Measurements from ENCODE around the gene KRTCAP2.
"Not testable (repeated sequence)": the region's sequence is repeated elsewhere in the genome, so short reads cannot be mapped to it uniquely, and the experiment has no call there.

Gene KRTCAP2

DNA sequence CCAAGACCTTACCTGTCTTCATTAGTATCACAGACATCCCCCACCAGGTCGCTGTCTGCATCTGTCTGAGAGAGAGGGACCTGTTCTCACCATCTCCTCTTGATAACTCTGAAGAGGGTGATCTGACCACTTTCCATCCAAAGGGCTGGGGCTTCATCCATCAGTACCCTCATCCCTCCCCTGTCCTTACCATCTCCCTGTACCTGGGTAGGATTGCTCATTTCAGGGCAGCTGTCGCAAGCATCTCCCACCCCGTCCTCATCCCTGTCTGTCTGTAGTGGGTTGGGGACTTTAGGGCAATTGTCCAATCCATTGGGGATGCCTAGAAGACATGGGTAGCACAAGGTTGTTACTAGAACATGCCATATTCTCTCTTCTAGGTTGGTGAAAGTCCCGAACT is 26.7 kb upstream of the KRTCAP2 start:
- DNase-seq (ENCODE audit: low read depth) = no peak

DNA sequence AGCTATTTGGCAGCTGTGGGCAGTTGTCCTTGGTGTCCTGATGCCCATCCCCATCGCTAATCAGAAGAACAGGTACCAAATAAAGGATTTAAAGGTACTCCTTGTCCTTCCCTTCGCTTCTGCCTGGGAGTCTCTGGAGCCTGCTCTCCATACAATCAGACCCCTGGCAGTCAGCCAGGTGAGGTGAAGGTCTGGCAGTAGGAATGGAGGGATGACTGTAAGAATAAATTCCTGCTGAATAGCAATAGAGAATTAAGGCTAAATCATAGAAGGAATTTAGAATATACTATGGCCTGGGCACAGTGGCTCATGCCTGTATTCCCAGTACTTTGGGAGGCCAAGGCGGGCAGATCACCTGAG is 25.4 kb upstream of the KRTCAP2 start:
- DNase-seq (ENCODE audit: low read depth) = no peak

DNA sequence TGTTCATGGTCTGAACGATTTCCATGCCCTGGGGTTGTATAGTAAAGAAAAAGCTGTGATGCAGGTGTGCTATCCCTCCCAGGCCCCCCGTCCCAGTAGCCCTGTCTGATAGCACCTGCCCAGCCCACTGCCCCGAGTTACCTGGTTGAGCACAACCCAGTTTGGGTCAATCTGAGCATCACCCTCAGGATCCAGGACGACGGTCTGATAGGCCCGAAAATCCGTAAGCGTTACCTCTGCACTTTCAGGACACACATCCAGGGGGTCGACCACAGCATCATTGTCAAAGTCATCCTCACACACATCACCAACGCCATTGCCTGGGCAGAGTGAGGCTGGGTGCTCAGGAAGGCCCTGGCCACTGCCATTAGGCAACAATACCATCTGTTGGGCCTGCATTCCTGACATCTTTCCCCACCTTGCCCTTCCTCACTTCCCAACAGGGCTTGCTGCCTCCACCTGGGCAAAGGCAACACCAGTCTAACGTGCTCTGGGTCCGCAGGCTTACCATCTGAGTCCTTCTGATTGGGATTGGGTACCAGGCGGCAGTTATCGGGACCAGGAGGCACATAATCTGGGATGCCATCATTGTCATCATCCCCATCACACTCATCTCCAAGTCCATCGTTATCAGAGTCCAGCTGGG is 24.9 kb upstream of the KRTCAP2 start:
- no peak for DNase-seq (ENCODE audit: low read depth)

DNA sequence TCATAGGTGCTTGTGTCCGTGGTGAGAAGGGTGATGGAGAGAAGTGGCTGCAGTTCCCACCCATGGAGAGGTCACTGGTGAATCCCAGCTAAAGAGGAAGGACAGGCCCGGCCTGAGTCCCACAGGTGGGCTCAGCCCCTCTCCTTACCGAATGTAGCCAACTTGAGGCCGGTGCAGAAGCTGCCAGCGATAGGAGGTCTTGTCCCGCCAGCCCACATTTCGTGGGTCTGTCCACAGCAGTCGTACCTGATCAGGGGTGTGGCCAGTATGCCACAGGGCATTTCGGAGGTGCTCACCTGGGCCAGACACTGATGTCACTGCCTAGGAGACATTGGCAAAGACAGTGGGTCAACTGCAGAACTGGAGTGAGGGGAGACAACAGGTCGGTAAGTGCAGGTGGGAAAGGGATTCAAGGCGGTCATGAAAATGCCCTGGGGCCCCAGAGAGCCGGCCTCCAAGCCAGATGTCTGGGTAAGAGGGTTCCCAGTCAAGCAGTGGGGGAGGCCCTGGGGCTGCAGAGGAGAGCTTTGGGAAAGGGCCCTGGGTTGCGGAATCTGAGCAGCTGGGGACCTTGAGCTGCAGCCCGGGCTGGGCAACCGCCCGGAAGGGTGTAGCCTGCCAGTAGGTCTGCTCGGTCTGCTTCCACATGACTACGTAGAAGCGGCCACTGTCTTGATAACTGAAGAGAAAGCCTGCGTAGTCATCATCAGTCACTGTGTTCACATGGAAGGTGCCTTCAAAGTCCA is 24.0 kb upstream of the KRTCAP2 start:
- DNase-seq (ENCODE audit: low read depth) = no peak

DNA sequence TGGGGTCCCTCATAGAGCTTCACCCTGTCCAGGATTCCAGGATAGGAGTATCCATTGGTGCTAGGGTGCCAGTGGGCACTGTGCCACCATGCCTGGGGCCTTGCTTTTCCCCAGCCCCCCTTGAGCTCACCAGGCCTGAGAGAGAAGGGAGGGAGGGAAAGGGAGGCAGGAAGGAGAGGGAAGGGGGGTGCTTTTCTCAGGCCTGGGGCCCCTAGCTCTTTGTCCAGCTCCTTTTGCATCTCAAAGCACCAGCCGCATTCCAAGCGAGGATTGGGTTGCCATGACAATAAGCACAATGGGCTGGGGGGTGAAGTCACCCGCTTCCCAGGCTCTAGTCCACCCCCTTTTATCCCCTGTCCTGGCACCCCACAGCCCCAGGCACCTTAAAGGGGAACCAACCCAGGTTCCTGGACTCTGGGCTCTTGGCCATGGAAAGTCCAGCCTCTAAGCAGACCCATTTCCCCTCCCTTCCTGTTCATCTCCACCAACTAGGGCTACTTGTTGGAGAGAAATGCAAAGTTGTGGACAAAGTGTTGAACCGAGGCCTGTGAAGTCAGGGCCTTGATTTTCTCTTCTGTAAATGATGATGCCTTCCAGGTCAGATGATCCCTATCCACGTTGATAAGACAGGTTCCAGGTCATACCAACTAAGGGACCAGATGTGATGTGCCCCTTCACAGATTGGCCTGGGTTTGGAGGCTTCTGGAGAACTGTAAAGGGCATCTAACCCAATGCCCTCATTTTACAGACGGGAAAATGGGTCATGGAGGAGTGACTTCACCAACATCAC is 23.2 kb upstream of the KRTCAP2 start:
- DNase-seq (ENCODE audit: low read depth) = no peak

DNA sequence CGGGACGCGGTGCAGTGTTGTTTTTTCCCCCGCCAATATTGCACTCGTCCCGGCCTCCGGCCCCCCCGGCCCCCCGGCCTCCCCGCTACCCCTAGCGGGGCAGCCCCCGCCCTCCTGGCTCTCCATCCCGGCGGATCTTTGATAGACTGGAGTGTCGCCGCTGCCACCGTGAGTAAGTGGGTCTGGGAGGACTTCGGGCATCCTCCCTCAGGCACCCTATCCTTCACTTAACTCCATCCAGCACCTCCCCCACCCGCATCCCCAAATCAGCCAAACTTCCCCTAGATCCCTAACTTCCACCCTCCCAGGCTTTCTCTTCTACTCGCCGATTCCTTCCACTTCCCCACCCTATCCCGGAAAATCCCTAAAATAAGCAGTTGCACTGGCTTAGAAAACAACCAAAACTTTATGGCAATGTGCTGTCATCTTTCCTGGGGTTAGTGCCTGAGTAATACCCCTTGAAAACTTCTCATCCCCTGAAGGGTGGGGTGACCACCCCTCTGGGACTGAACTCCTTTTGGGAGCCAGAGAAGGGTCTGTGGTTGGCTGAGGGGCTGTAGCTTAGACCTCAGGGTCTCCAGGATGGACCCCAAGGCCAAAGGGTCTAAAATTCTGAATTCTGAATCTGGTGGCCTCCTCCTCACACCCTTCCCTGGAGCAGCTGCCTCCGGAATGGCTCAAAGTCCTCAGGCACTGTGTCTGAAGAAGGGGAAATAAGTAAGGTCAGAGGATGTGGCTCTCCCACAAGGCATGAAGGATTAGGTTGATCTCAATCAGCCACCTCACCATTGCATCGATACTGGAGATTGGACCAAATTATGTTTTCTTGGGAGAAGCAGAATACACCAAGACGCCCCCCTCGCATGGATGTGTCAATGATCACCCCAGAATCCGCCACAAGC is 22.3 kb upstream of the KRTCAP2 start:
- DNase-seq (ENCODE audit: low read depth) = no peak

DNA sequence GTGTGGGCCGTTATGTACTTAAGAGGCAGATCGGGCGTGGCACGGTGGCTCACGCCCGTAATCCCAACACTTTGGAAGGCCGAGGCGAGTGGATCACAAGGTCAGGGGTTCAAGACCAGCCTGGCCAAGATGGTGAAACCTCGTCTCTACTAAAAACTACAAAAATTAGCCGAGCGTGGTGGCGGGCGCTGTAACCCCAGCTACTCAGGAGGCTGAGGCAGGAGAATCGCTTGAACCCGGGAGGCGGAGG is 20.8 kb upstream of the KRTCAP2 start:
- DNase-seq (ENCODE audit: low read depth) = not testable (repeated sequence)

DNA sequence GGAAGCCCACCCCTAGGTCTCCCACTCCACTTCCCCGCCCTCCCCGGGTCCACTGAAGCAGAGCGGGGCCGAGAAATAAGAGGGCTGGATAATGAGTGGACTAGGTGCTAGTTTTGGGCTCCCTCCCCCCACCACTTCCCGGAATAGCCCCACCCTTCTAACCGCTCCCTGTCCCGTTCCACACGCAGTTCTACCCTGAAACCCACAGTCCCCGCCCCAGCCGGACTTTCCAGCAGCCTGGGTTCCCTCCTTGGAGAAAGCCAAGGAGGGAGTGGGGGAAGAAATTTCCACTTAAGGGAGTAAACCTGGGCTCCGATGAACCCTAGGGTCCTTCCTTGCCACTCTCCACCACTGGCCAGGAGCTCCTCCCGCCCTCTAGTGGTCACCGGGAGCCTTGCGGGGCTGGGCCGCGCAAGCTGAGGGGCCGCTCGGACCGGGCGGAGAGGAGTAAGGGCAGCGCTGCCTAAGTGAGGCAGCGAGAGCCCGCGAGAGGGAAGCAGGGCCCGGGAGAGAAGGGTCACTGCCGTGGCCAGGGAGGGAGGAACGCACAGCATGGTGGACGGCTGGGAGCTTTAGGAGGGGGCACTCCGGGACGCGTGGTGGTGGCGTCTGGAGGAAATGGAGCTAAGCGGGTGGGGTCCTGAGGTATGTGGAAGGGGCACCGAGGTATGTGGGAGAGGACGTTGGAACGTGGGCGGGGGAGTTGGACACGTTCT is 20.3 kb upstream of the KRTCAP2 start:
- no peak for DNase-seq (ENCODE audit: low read depth)

DNA sequence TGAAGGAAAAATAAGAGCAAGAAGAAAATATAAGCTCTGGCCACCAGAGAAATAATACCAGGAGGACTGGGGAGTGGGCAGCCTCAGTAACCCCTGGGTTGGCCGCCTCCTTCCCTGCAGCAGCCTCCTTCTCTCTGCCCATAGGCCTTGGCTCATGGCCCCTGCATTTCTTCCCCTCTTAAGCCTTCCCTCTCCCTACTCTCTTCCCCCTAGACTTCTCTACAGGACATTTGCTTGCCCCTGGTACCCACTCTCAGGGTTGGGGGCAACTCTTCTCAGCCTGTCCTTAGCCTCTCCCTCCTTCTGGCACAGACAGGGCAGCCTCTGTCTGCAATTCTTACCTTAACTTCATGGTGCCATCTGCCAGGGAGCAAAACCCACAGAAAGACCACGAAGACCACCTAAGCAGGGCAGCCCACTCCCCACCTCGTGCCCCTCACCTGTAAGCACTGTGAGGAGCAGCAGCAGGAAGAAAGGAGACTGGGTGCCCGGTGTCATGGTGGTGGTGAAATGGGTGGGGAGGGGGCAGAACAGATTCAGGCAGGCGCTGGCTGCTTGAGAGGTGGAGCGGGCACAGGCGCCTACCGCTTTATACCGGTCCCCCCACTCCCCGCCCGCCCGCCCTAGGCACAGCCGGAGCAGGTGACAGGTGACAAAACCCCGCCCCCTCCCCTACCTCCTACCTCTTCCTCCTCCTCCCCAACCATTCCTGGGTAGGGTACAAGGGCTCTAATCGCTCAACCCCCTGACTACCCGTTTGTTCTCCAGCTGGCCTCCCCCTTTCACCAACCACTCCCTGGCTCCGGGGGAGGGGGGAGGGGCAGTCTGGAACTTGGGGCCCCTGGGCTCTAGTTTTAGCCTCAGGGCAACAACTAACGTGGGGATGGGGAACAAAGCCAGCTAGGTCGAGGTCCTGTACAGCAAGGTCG is 19.5 kb upstream of the KRTCAP2 start:
- DNase-seq (ENCODE audit: low read depth) = no peak

DNA sequence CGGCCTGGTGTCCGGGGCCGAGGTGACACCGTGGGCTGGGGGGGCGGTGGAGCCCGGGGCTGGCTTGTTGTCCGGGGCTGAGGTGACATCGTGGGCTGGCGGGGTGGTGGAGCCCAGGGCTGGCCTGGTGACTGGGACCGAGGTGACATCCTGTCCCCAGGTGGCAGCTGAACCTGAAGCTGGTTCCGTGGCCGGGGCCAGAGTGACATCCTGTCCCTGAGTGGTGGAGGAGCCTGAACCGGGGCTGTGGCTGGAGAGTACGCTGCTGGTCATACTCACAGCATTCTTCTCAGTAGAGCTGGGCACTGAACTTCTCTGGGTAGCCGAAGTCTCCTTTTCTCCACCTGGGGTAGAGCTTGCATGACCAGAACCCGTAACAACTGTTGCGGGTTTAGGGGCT is 18.8 kb upstream of the KRTCAP2 start:
- no peak for DNase-seq (ENCODE audit: low read depth)

DNA sequence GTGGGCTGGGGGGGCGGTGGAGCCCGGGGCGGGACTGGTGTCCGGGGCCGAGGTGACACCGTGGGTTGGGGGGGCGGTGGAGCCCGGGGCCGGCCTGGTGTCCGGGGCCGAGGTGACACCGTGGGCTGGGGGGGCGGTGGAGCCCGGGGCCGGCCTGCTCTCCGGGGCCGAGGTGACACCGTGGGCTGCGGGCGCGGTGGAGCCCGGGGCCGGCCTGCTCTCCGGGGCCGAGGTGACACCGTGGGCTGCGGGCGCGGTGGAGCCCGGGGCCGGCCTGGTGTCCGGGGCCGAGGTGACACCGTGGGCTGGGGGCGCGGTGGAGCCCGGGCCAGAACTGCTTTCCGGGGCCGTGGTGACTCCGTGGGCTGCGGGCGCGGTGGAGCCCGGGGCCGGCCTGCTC is 16.8 kb upstream of the KRTCAP2 start:
- not testable (repeated sequence) for DNase-seq (ENCODE audit: low read depth)

DNA sequence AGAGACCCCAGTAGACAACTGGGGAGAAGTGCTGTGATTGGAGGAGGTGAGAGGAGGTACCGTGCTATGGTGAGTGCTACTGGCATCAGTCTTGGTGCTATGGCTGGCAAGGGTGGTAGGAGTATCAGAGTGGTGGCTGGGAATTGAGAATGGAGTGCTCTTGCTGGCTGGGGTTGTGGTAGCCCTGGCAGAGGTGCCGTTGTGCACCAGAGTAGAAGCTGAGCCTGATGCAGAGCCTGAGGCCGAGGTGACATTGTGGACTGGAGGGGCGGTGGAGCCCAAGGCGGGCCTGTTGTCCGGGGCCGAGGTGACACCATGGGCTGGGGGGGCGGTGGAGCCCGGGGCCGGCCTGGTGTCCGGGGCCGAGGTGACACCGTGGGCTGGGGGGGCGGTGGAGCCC is 15.2 kb upstream of the KRTCAP2 start:
- no peak for DNase-seq (ENCODE audit: low read depth)

DNA sequence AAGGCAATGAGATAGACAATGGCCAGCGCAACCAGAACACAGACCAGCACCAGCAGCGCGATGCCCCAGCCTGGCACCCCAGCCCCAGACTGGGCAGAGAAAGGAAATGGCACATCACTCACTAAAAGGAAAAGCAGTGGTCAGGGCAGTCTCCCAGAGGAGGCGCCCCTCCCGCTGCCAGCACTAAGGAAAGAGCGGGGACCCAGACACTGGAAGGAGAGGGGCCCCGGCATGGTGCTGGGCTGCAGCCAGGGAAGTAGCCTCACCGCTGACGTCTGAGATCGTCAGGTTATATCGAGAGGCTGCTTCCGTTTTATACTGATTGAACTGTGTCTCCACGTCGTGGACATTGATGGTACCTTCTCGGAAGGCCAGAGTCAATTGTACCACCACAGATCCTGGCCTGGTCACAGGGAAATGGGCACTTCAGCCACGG is 14.4 kb upstream of the KRTCAP2 start:
- no peak for DNase-seq (ENCODE audit: low read depth)

DNA sequence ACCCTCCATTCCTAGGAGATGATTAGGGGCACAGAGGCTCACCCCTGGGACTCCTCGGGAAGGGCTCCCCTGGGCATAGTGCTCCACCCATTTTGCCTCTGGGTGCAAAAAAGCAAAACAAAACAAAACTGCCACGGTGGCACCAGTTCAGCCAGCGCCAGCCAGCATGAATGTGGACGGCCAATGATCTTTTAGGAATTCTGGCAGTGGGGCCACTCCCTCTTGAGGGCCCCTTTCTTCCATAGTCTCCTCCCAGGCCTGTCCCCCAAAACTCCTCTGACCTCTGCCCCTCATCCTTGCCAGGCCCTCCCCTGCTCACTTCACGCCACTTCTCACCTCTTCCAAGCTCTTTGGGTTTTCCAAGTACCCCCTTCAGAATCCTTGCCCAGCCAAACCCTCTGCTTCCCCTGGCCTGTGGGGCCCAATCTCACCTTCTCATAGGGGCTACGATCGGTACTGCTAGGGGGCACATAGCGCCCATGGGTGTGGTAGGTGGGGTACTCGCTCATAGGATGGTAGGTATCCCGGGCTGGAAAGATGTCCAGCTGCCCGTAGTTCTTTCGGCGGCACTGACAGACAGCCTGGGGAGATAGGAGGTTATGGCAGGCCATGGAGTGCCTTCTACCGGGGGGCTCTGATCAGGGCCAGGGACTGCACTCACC is 13.8 kb upstream of the KRTCAP2 start:
- DNase-seq (ENCODE audit: low read depth) = no peak

DNA sequence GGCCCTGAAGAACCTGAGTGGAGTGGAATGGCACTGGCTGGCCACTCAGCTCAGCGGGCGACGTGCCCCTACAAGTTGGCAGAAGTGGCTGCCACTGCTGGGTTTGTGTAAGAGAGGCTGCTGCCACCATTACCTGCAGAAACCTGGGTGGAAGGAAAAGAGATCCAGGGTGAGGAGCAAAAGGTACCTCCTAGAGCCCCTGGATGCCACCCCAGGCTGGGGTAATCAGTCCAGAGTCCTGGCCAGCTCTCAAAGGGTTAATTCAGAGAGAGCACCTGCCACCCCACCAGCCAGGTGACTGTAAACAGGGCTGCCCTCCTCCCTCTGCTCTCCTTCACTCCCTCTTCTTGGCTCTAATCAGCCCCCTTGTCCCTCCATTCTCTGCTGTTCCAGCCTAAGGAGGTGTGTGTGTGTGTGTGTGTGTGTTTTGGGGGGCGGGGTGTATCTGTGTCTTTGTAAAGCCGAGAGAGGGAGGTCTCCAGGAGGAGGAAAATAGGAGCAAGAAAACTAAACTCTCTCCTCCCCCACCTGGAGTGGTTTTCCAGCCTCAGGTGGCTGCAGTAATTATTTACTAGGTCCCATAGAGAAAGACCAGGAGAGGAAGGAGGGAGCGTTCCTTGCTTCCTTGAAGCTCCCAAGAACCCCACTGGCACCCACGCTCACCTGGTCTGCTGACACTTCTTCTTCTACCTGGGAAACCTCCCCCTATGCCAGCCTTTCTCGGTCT is 13.1 kb upstream of the KRTCAP2 start:
- DNase-seq (ENCODE audit: low read depth) = no peak

DNA sequence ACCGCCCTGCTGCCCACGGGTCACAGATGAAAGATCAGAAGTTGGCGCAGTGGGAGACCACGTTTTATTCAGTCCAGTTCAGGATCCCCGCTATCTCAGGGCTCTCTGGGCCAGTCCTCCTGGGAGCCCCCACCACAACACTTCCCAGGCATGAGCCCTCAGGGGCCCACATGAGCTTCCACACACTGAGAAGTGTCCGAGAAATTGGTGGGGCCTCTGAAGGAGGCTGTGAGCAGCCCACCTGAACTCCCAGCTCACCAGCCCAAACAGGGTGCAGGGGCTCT is 12.6 kb upstream of the KRTCAP2 start:
- no peak for DNase-seq (ENCODE audit: low read depth)

DNA sequence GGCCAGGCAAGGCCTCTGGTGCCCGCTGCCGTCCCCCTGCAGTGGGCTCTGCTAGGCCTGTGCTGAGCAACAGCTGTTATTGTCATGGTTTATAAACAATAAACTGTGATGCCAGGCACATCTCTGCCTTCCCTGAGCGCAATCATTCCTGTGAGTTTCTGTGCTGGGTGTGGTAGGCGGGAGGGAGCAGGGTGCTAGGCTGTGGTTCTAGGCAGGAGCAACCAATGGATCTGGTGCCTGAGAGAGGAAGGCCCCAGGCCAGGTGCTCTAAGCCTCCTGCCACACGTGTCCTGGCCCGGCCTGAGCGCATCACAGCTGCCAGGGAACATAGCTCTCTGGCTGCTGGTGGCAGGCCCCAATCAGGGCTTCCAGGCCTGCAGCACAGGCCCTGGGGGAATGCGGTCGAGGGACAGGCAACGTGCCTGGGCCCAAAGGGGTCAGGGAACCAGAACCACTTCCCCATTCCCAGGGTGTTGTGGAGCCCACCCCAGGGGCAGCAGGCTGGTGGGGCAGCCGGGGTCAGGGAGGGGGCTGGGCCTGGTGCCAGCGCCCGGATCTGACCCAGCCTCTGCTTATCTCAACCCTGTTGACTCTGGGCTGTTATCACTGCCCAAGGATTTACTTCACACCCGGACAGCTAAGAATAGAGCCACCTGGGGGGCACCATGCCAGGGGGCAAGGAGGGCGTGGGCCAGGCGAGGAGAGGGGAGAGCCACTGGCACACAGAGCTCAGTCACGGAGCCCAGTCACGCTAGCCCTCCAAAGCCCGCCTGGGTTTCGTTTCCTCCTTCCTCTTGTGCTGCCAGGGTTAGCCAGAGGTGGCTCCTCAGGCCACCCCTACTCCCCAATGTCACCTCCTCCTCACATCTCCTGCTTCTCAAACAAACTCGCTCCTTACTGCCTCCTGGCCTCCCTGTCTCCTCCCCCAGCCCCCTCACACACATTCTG is 12.0 kb upstream of the KRTCAP2 start:
- DNase-seq (ENCODE audit: low read depth) = no peak

DNA sequence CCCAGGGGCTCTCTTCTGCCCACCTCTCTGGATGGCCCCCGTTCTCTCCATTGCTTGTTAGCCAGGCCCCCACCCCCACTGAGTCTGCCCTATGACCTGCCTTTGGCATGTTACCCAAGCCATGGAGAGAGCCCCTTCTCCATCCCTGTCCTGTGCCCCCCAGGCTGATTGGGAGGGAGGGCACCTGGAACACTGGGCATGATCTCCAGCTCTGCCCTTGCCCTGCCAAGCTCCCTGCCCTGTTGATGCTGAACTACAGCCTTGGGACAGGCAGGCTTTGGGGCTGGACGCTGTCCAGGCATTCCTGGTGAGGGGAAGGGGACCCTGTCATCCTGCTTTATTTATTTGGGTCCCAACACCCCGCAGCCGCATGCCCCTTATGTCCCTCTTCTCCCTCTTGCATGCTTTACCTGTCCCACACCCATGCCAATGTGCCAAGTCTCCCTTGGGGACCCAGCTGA is 11.3 kb upstream of the KRTCAP2 start:
- DNase-seq (ENCODE audit: low read depth) = no peak
